SJCRH30 (cell line): ENCODE measurements around the gene ARHGAP27. TPM values are rescaled to one million over a fixed set of nuclear protein-coding genes. Genes with fewer than 3 reads are reported as not detected.
"Not testable (repeated sequence)": the region's sequence is repeated elsewhere in the genome, so short reads cannot be mapped to it uniquely, and the experiment has no call there.

Experiments
- DNase-seq, 2 experiments: peaks; one replicate each; pipeline ENCODE4 v3.0.0-alpha.2; 2015 to 2020
- H3K27ac ChIP-seq: fragments of 250-450 bp; sonication (Bioruptor Pico); 2 replicates; pipeline ENCODE4 v1.5.1; 2020; ENCODE audit warnings: mild to moderate bottlenecking, moderate library complexity
- H3K27me3 ChIP-seq: fragments of 250-450 bp; sonication (Bioruptor Pico); 2 replicates; pipeline ENCODE4 v1.5.1; 2020; ENCODE audit warnings: mild to moderate bottlenecking, moderate library complexity
- H3K36me3 ChIP-seq: fragments of 250-450 bp; sonication (Bioruptor Pico); 2 replicates; pipeline ENCODE4 v1.5.1; 2020; ENCODE audit warnings: mild to moderate bottlenecking, moderate library complexity
- H3K4me1 ChIP-seq: fragments of 250-450 bp; sonication (Bioruptor Pico); 2 replicates; pipeline ENCODE4 v1.5.1; 2020; ENCODE audit warnings: mild to moderate bottlenecking, moderate library complexity
- H3K4me3 ChIP-seq: fragments of 250-450 bp; sonication (Bioruptor Pico); 2 replicates; pipeline ENCODE4 v1.5.1; 2020; ENCODE audit warnings: mild to moderate bottlenecking, moderate library complexity
- H3K9me3 ChIP-seq: fragments of 250-450 bp; sonication (Bioruptor Pico); replicated peaks from 2 replicates; pipeline ENCODE4 v1.5.1; 2020; ENCODE audit warnings: mild to moderate bottlenecking, moderate library complexity
- total RNA-seq: library from RNA; depleted of rRNA; stranded (reverse); fragments of >200 nt; shearing (Covaris generic); gene quantifications from 2 replicates; pipeline ENCODE4 v1.2.3, GENCODE V29; 2014; rRNA removed

ARHGAP27 gene
- total RNA-seq, result 1.2 and 2.2 TPM in 2 replicates

DNA sequence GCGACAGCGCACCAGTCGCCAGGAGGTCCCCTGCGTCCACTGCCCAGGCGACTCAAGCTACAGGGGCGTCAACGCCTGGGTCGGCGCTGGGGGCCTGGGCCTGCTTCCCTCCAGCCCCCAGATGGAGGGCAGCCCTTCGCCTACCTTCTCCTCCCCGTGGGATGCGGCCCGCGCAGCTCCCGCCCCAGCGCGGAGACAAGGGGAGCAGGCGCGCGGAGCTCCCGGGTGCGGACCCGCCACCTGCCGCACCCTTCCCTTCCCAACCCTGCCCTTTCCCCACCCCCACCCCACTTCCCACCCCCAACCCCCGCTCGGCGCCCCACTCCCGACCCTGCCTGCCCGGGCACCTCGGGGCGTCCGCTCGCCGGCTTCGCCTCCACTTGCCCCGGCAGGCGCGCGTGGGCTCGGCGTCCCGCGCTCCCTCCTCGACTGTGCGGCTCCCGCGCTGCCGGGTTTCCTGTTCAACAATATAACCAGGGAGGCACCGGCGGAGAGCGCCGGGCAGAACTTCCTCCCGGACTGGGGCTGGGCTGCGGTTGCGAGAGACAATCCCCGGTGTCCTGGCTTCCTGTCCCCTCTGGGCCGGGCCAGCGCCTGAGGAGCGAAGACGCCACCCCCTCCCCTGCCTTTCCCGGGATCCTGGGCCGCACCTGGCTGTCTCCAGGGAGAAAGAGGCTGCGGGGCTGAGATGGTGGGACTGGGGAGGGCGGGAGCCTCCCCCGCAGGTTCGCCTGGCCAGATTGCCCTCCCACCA, at the start of gene ARHGAP27:
Gene ARHGAP27, minus strand, starts transcription at position 466 of the 754 bp plus-strand sequence. CDS start 2,591 bp downstream, outside the sequence.
- Histone ChIP-seq H3K36me3 (no peaks in the 10 kb centered on the region), H3K9me3 (no peaks in the 10 kb centered on the region), H3K27me3 (no peaks in the 10 kb centered on the region), H3K27ac (no peak within 1 kb of the TSS), H3K4me1 (no peaks in the 10 kb centered on the region), H3K4me3 (peak within 1 kb of the TSS; percentile 58)
- no peak for DNase-seq

DNA sequence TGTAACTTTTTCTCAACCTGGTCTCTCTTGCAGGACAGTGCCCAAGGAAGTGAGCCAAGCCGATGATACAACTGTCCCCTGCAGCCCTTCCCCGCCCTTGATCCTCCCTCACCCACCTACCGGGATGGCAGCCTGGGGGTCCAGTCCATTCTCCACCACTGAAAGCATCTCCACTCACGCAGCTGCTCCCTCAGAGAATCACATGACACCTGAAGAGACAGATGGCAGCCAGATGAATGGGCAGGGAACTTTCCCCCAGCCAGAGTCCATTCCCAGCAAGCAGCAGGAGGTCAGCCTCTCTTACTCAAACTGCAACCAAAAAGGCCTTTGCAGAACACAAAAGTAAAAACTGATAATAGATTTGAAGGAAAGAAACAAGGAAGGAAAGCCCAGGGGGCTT, 49.6 kb upstream of the ARHGAP27 start:
- H3K4me1 ChIP-seq, H3K9me3 ChIP-seq, H3K4me3 ChIP-seq, H3K36me3 ChIP-seq, H3K27me3 ChIP-seq, DNase-seq, H3K27ac ChIP-seq: not testable (repeated sequence)

DNA sequence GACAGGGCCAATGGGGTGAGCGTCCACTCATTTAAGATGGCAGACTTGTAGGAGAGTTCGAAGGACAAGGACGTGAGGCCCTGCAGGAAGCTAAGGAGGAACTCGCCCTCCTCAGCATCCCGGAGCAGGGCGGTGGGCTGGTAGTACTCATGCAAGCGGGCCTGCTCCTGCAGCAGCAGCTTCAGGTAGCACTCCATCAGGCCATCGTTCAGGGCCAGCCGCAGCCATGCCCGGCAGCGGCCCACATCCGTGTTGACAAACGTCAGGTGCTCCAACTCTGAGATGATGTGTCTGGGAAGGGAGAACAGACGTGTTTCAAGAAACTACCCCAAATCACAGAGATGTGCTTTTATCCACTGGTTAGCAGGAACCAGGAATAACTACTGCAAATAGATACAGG, 42.8 kb upstream of the ARHGAP27 start:
- H3K4me3 ChIP-seq, H3K27me3 ChIP-seq, H3K4me1 ChIP-seq, H3K9me3 ChIP-seq, H3K36me3 ChIP-seq, H3K27ac ChIP-seq, DNase-seq: not testable (repeated sequence)

- not testable (repeated sequence) for H3K36me3 ChIP-seq, H3K9me3 ChIP-seq, H3K27me3 ChIP-seq, H3K27ac ChIP-seq, H3K4me1 ChIP-seq, H3K4me3 ChIP-seq, DNase-seq
Observed at GRCh38 chr17:45472249-45472648, 39.6 kb upstream of the ARHGAP27 start.

- H3K4me1 ChIP-seq, H3K27ac ChIP-seq, H3K27me3 ChIP-seq, H3K36me3 ChIP-seq, H3K9me3 ChIP-seq, DNase-seq, H3K4me3 ChIP-seq: not testable (repeated sequence)
Observed at GRCh38 chr17:45469204-45469563, 36.5 kb upstream of the ARHGAP27 start.

DNA sequence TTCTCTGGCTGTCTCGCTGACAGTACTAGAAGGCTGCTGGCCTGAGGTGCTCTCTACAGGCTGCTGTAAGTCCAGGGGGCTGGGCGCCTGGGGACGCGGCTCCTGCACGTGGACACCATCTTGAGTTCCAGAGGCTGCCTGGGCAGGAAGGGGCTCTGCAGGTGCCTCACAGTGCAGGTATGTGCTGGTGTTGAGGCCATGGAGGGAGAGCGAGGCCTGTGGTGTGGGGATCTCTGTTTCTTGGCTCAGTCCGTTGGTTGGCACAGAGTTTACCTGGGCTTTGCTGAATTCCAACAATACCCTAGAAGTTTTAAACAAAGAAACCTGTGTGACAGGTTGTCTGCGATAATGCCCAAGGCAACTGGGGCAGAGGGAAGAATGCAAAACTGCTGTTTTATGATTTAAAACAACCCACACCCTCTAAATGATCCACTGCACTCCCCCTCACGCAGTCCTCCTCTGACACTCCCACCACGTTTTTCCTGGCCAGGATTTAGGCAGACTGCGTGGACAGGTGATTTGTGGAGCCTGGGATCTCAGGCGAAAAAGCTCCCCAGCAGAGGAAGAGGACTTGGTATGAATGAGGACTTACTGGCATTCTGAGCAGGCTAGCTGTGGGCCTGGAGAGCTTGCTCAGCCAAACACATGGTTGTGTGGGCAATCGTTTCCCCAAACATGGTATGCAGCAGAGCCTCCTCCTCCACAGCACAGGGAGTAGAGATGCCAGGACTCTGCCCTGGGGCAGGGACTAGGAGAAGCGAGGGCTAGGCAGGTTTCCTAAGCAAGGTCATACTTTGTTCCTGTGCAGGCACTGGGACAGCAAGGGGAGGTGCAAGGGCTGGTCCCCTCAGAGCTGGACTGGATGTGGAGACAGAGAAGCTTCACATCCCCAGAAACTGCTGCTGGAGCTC, 35.9 kb upstream of the ARHGAP27 start:
- not testable (repeated sequence) for H3K27me3 ChIP-seq, H3K4me3 ChIP-seq, DNase-seq, H3K27ac ChIP-seq, H3K36me3 ChIP-seq, H3K4me1 ChIP-seq, H3K9me3 ChIP-seq

DNA sequence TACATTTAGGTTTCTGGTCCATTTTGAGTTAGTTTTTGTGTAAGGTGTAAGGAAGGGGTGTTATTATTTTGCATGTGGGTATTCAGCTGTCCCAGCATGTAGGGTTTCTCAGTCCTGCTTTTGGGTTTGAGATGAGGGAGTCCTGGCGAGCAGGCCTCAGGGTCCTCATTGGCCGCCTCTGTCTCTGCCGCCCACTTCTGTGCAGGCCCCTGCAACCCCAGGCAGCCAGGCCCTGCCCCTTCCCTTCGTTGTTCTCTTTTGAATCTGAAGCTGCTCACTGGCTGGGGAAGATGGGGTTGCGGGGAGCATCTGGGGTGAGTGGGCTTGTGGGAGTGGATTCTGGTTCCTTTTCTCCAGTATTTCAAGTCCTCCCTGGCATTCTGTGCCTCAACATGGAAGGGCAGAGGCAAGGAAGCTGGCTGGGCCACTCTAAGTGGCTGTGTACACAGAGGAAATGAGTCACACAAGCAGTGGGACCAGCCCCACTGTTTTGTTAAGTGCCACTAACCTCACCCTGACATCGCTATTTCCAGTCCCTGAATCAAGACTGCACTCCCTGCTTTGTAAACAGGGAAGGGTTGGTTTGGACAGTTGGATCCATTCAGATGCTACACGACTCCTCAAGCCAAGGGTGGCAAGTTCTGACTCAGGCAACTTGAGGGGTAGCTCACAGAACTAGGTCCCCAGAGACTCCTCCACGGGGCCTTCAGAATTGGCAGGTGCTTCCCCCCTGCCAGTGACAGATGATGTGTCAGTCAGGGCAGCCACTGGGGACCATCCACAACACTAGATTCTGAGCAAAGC, 29.1 kb upstream of the ARHGAP27 start:
- not testable (repeated sequence) for H3K4me1 ChIP-seq, H3K4me3 ChIP-seq, H3K27me3 ChIP-seq, H3K9me3 ChIP-seq, H3K36me3 ChIP-seq, H3K27ac ChIP-seq
- DNase-seq, result peak in 1 of 2 experiments; percentile 22

DNA sequence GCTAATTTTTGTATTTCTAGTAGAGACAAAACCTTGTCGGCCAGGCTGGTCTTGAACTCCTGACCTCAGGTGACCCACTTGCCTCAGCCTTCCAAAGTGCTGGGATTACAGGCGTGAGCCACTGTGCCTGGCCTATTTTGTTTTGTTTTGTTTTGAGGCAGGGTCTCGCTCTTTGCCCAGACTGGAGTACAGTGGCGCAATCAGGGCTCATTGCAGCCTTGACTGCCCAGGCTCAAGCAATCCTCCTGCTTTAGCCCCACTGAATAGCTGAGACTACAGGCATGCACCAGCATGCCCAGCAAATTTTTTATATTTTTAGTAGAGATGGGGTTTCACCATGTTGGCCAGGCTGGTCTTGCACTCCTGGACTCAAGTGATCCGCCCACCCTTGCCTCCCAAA, 27.8 kb upstream of the ARHGAP27 start:
- H3K27me3 ChIP-seq, H3K9me3 ChIP-seq, H3K4me3 ChIP-seq, H3K36me3 ChIP-seq, H3K27ac ChIP-seq, DNase-seq, H3K4me1 ChIP-seq: not testable (repeated sequence)

- not testable (repeated sequence) for H3K27ac ChIP-seq, H3K27me3 ChIP-seq, H3K9me3 ChIP-seq, DNase-seq, H3K36me3 ChIP-seq, H3K4me1 ChIP-seq, H3K4me3 ChIP-seq
Observed at GRCh38 chr17:45454341-45454740, 21.7 kb upstream of the ARHGAP27 start.

DNA sequence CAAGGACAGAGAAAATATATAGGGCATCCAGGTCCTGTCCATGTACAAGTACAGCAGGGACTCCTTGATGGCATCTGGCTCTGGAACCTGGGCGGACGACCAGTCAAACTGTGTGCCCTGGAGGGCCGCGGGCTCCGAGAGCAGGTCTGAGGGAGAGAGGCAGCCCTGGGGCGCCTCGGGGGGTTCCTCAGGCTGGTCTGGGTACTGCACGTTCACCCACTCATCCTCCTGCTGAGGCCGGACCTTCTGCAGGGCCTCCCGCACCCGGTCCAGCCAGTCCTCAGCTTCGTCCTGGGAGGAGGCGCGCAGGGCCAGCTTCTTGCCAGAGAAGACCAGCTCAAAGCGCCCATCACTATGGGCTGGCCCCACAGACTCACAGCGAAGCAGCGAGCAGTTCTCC, 21.1 kb upstream of the ARHGAP27 start:
- not testable (repeated sequence) for H3K4me1 ChIP-seq, H3K27me3 ChIP-seq, DNase-seq, H3K4me3 ChIP-seq, H3K36me3 ChIP-seq, H3K9me3 ChIP-seq, H3K27ac ChIP-seq

DNA sequence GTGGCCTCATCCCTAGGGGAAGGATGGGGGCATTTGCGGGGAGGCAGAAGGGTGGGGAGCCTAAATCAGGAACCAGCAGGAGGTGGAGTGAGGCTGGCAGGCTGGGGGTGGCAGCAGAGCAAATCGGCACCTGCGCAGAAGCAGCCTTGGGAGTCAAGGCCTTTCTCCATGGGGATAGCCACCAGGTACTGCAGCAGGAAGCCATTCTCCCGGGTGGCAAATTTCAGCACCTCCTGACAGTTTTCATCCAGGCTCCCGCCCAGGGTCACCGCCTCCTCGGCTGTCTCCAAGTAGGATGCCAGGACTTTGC, 20.5 kb upstream of the ARHGAP27 start:
- not testable (repeated sequence) for H3K4me1 ChIP-seq, H3K4me3 ChIP-seq, H3K27me3 ChIP-seq, H3K36me3 ChIP-seq, H3K9me3 ChIP-seq, H3K27ac ChIP-seq, DNase-seq

GRCh38 chr17:45452329-45453224, 19.9 kb upstream of the ARHGAP27 start:
- not testable (repeated sequence) for H3K4me3 ChIP-seq, H3K27me3 ChIP-seq, H3K4me1 ChIP-seq, H3K36me3 ChIP-seq, H3K9me3 ChIP-seq, DNase-seq, H3K27ac ChIP-seq

DNA sequence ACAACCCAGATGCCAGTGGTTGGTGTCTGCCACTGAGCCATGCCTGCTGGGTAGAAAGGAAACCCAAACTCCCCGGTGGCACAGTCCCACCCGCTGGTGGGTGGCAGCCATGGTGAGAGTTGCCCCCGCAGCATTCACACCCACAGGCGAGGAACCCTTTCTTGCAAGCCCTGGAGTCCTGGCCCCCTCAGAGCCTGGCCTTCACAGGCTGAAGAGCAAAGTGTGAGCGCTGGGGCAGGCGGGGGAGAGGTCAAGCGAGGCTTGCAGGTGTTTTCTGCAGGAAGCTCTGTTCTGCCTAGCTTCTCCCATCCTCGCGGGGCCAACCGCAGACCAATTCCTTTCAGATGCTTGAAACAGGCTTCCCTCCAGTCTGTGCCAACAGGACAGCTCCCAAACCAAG, 19.0 kb upstream of the ARHGAP27 start:
- not testable (repeated sequence) for H3K36me3 ChIP-seq, H3K27ac ChIP-seq, DNase-seq, H3K27me3 ChIP-seq, H3K9me3 ChIP-seq, H3K4me1 ChIP-seq, H3K4me3 ChIP-seq

DNA sequence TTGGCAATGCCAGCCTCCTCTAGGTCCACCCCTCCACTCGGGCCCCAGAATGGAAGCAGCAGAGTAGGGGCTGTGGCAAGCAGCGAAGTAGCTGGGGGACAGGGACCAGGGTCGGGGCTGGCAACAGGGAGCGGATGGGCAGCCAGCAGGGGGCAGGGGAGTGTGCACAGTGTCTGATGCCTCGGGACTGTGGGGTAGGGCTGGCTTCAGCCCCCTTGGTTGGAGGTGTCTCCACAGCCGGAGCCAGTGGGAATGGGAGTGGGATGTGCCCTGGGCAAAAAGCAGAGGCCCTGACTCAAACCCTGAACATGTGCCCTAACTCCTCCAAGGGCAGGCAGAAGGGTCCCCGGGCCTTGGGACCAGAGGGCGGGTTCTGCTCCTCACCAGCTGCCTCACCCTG, 18.5 kb upstream of the ARHGAP27 start:
- H3K36me3 ChIP-seq, result no peaks in the 10 kb centered on the region
- no peaks in the 10 kb centered on the region for H3K27me3 ChIP-seq
- no peaks in the 10 kb centered on the region for H3K4me1 ChIP-seq
- no peak for DNase-seq
- no peak overlapping the region for H3K27ac ChIP-seq
- H3K4me3 ChIP-seq, result no peak overlapping the region
- H3K9me3 ChIP-seq, result no peaks in the 10 kb centered on the region
